RWPE2 (cell line): ENCODE data around the gene ULBP2.

Source experiments
- ATAC-seq: fragments of 200-7000 bp; cut with Tn5 transposase; 3 replicates; pipeline ENCODE4 v1.9.1; 2021; ENCODE audit warnings: low read depth
- DNase-seq: peaks from one replicate; pipeline ENCODE4 v3.0.0-alpha.2; 2020; ENCODE audit warnings: low spot score
- H3K27ac ChIP-seq: fragments of 450-650 bp; 2 replicates; pipeline ENCODE4 v1.5.1; 2017; ENCODE audit warnings: mild to moderate bottlenecking; ENCODE audit not compliant: poor library complexity, severe bottlenecking
- H3K27me3 ChIP-seq: fragments of 250-450 bp; sonication (Bioruptor Pico); 2 replicates; pipeline ENCODE4 v1.5.1; 2021; ENCODE audit warnings: mild to moderate bottlenecking, moderate library complexity; ENCODE audit not compliant: insufficient read depth, poor library complexity, severe bottlenecking
- H3K36me3 ChIP-seq: fragments of 250-450 bp; sonication (Bioruptor Pico); 2 replicates; pipeline ENCODE4 v1.5.1; 2020; ENCODE audit warnings: low read depth, mild to moderate bottlenecking, moderate library complexity
- H3K4me1 ChIP-seq: fragments of 250-450 bp; sonication (Bioruptor Pico); 2 replicates; pipeline ENCODE4 v1.5.1; 2021; ENCODE audit warnings: mild to moderate bottlenecking, moderate library complexity; ENCODE audit not compliant: insufficient read depth, poor library complexity, severe bottlenecking
- H3K4me3 ChIP-seq: fragments of 250-450 bp; sonication (Bioruptor Pico); 2 replicates; pipeline ENCODE4 v1.5.1; 2021; ENCODE audit warnings: mild to moderate bottlenecking, moderate library complexity; ENCODE audit not compliant: severe bottlenecking
- H3K9me3 ChIP-seq: fragments of 250-450 bp; sonication (Bioruptor Pico); 2 replicates; pipeline ENCODE4 v1.5.1; 2021; ENCODE audit warnings: mild to moderate bottlenecking, moderate library complexity; ENCODE audit not compliant: severe bottlenecking
- CTCF ChIP-seq: fragments of 450-650 bp; IDR thresholded peaks from one replicate; pipeline ENCODE4 v1.5.1; 2017; ENCODE audit warnings: mild to moderate bottlenecking, moderate library complexity; ENCODE audit not compliant: poor library complexity, severe bottlenecking

The ULBP2 gene

GRCh38 chr6:149899926-149900619 lies 41.7 kb upstream of the ULBP2 start:
- Histone ChIP-seq H3K36me3 (no peaks in the 10 kb centered on the region), H3K4me3 (no peak overlapping the region), H3K27ac (peak overlapping the region; percentile 51), H3K4me1 (peaks cover 42% of the 10 kb centered on the region), H3K9me3 (no peaks in the 10 kb centered on the region), H3K27me3 (no peaks in the 10 kb centered on the region)
- DNase-seq (no peak), ATAC-seq (no peak)
- TF ChIP-seq CTCF = no peak

GRCh38 chr6:149900620-149901443 lies 41.0 kb upstream of the ULBP2 start:
- DNase-seq = no peak
- H3K27me3 ChIP-seq = no peaks in the 10 kb centered on the region
- ATAC-seq = peak; percentile 22
- no peak overlapping the region for H3K4me3 ChIP-seq
- H3K27ac ChIP-seq = peak overlapping the region; percentile 51
- TF ChIP-seq CTCF = no peak
- H3K4me1 ChIP-seq = peaks cover 35% of the 10 kb centered on the region
- no peaks in the 10 kb centered on the region for H3K36me3 ChIP-seq
- no peaks in the 10 kb centered on the region for H3K9me3 ChIP-seq

DNA sequence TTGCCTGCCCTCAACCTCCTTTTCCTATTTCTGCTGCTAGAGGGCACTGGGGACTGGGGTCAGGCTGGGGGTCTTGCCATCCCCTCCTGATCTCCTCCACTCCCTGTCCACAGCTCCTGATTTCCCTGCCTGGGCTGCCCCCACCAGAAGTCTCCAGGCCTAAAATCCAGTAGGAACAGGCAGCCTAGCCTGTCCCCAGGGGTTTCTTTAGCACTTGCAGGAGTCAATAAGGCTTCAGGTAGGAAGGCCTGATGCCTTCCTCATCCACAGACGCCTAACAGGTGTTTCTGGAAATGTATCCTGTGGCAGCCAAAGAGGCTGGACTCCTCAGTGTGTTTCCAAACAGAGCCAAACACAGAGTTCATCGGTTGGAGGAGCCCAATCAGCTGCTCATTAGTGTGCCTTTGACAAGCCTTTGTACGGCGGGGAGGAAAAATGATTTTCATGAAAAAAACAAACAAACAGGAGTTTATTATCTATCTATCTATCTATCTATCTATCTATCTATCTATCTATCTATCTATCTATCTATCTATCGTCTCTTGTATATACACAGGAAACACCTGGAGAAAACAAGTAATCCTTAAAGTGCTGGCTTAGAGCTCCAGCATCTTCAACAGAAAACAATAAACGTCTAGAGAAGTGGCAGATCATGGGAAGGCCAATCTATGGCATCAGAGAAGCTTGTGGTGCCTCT lies 40.2 kb upstream of the ULBP2 start:
- H3K9me3 ChIP-seq = no peaks in the 10 kb centered on the region
- H3K4me3 ChIP-seq = no peak overlapping the region
- no peak for ATAC-seq
- TF ChIP-seq CTCF = no peak
- H3K27ac ChIP-seq = no peak overlapping the region
- DNase-seq = no peak
- H3K36me3 ChIP-seq = no peaks in the 10 kb centered on the region
- no peaks in the 10 kb centered on the region for H3K27me3 ChIP-seq
- peaks cover 27% of the 10 kb centered on the region for H3K4me1 ChIP-seq

DNA sequence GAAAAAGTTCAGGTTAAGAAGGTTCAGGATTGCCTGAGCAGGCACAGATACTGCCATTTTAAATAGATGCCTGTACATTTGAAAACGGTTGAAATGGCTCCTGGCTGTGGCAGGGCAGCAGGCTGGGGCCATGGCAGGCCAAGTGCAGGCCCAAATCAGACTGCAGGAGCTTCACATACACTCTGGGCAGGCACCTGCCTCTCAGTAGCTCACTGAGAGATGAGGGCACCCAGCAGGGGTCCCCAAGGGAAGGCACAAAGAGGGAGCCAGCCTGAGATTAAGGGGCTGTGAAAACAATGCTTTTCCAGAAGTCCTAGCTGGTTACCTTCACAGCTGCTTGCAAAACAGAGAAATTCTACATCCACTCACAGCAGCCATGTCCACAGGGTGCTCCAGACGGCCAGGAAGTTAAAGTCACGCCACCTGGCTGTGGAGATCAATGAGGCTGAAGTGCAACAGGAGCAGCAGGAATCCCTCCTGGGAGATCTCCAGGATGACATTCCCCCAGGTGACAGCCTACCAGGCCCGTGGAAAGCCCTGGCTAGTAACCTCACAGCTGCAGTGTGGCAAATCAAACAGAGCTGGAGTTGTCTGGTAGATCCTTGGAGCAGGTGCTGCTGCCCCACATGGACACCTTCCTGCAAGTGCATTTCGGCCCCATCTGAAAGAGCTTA lies 37.7 kb upstream of the ULBP2 start:
- ATAC-seq = no peak
- Histone ChIP-seq H3K4me1 (peaks cover 13% of the 10 kb centered on the region), H3K36me3 (no peaks in the 10 kb centered on the region), H3K9me3 (peaks cover 10% of the 10 kb centered on the region), H3K4me3 (no peak overlapping the region), H3K27me3 (no peaks in the 10 kb centered on the region), H3K27ac (no peak overlapping the region)
- TF ChIP-seq CTCF = no peak
- DNase-seq = no peak
